HEK293 (cell line): ENCODE data around the gene PFDN5.

Experiments
- CTCF ChIA-PET: fragments of 350-600 bp; formaldehyde crosslinking; extraction: SDS; loops from one replicate; lab custom pipeline; 2021; ENCODE audit warnings: antibody characterized with exemption; lab: Yijun Ruan, JAX
- POLR2A ChIA-PET: fragments of 300-600 bp; formaldehyde crosslinking; extraction: SDS; loops from one replicate; lab custom pipeline; 2020; ENCODE audit warnings: antibody characterized with exemption, inconsistent platforms; lab: Yijun Ruan, JAX
- H3K27ac ChIP-seq: fragments of 200-500 bp; sonication (Bioruptor generic); 2 replicates; pipeline ENCODE4 v1.5.1; 2014; ENCODE audit warnings: low read depth, low read length, control low read depth, inconsistent platforms; ENCODE audit errors: extremely low read depth
- H3K36me3 ChIP-seq, 2 experiments: fragments of 200-500 bp in 1 of 2; sonication (Bioruptor generic) in 1 of 2; 1 replicate in 1 of 2; 2 replicates in 1 of 2; pipeline ENCODE4 v1.5.1; 2014 to 2017; ENCODE audit warnings: inconsistent platforms in 2 of 2, low read length in 2 of 2; ENCODE audit not compliant: control insufficient read depth in 2 of 2, insufficient read depth in 1 of 2
- H3K4me1 ChIP-seq: fragments of 200-500 bp; sonication (Bioruptor generic); 2 replicates; pipeline ENCODE4 v1.5.1; 2014; ENCODE audit warnings: mild to moderate bottlenecking, low read length, inconsistent platforms; ENCODE audit not compliant: control insufficient read depth, insufficient read depth
- H3K4me3 ChIP-seq: 2 replicates; pipeline ENCODE4 v1.5.1; 2011; ENCODE audit warnings: low read depth, mild to moderate bottlenecking, control low read depth, low read length, moderate library complexity
- H3K9me3 ChIP-seq: fragments of 200-500 bp; sonication (Bioruptor generic); 2 replicates; pipeline ENCODE4 v1.5.1; 2014; ENCODE audit warnings: low read depth, low read length, inconsistent platforms; ENCODE audit not compliant: control insufficient read depth, insufficient read depth
- BCL6B ChIP-seq: fragments of 450-650 bp; formaldehyde crosslinking; IDR thresholded peaks from 2 replicates; pipeline ENCODE4 v1.5.1; 2017; ENCODE audit warnings: missing biosample characterization, missing genetic modification characterization
- KLF1 ChIP-seq: fragments of 450-650 bp; formaldehyde crosslinking; IDR thresholded peaks from 2 replicates; pipeline ENCODE4 v1.5.1; 2016; ENCODE audit warnings: missing biosample characterization, missing genetic modification characterization
- KLF16 ChIP-seq: fragments of 450-650 bp; formaldehyde crosslinking; IDR thresholded peaks from 2 replicates; pipeline ENCODE4 v1.5.1; 2017; ENCODE audit warnings: missing biosample characterization, missing genetic modification characterization
- KLF9 ChIP-seq: fragments of 450-650 bp; formaldehyde crosslinking; IDR thresholded peaks from 2 replicates; pipeline ENCODE4 v1.5.1; 2016; ENCODE audit warnings: missing biosample characterization, missing genetic modification characterization, low read depth
- REPIN1 ChIP-seq: fragments of 450-650 bp; formaldehyde crosslinking; IDR thresholded peaks from 2 replicates; pipeline ENCODE4 v1.5.1; 2017; ENCODE audit warnings: missing biosample characterization, missing genetic modification characterization, low read depth
- YY1 ChIP-seq: fragments of 450-650 bp; formaldehyde crosslinking; IDR thresholded peaks from 2 replicates; pipeline ENCODE4 v1.5.1; 2018; ENCODE audit warnings: missing biosample characterization, missing genetic modification characterization
- ZBTB8A ChIP-seq: fragments of 450-650 bp; formaldehyde crosslinking; IDR thresholded peaks from 2 replicates; pipeline ENCODE4 v1.5.1; 2016; ENCODE audit warnings: missing biosample characterization, missing genetic modification characterization
- ZFP37 ChIP-seq: fragments of 450-650 bp; formaldehyde crosslinking; IDR thresholded peaks from 2 replicates; pipeline ENCODE4 v1.5.1; 2016; ENCODE audit warnings: missing biosample characterization, missing genetic modification characterization
- ZNF341 ChIP-seq: fragments of 450-650 bp; formaldehyde crosslinking; IDR thresholded peaks from 2 replicates; pipeline ENCODE4; 2016; ENCODE audit warnings: low read depth, missing biosample characterization, missing genetic modification characterization
- ZNF518A ChIP-seq: fragments of 450-650 bp; formaldehyde crosslinking; conservative IDR thresholded peaks from 2 replicates; pipeline ENCODE4 v1.5.1; 2016; ENCODE audit warnings: low read depth, missing biosample characterization, missing genetic modification characterization
- ZNF623 ChIP-seq: fragments of 450-650 bp; formaldehyde crosslinking; IDR thresholded peaks from 2 replicates; pipeline ENCODE4 v1.5.1; 2016; ENCODE audit warnings: missing biosample characterization, missing genetic modification characterization

Gene PFDN5

GRCh38 chr12:53267999-53268629, 27.2 kb upstream of the PFDN5 start, which contains the start of gene ESPL1 (continued):
- peak; percentile 15 for TF ChIP-seq ZNF518A (tag by site-specific recombination)
- TF ChIP-seq ZFP37 = peak; percentile 65; the same call in 1 of the 2 replicates
- TF ChIP-seq KLF16 (tag by site-specific recombination) = peak; percentile 56; the same call in 1 of the 2 replicates
- peak; percentile 40 for TF ChIP-seq ZBTB8A (tag by site-specific recombination)
- TF ChIP-seq, all 188 proteins: peak for 55

GRCh38 chr12:53268630-53269562, 26.4 kb upstream of the PFDN5 start:
- Histone ChIP-seq H3K27ac (peak overlapping the region; percentile 75; the same call in 1 of the 2 replicates), H3K36me3 (peaks cover 22 to 43% of the 10 kb centered on the region in 2 experiments; a peak in 2 of 3 replicates), H3K4me1 (peaks cover 5% of the 10 kb centered on the region; the same call in 1 of the 2 replicates), H3K4me3 (peak overlapping the region; percentile 74), H3K9me3 (no peaks in the 10 kb centered on the region)
- TF ChIP-seq ZNF341 (tag by site-specific recombination) (peak; percentile 60), BCL6B (peak; percentile 24; the same call in 1 of the 2 replicates), ZNF623 (tag by site-specific recombination) (no peak), REPIN1 (tag by site-specific recombination) (no peak)
- ChIA-PET POLR2A (interaction anchor here (0.6 to 3.8 kb wide), 18 partner anchors 10 to 619 kb away, joined by 3 to 22 read pairs (median 4); partner anchors contain the start of genes CSAD, KRT8, PFDN5 and SPRYD3), CTCF (interaction anchor here (0.5 to 6.7 kb wide), 15 partner anchors 9 to 259 kb away, joined by 3 to 144 read pairs (median 4); partner anchors contain the start of genes AAAS, ITGB7 and PFDN5)

- CTCF ChIA-PET = no interaction called here
- POLR2A ChIA-PET = no interaction called here
- Histone ChIP-seq H3K27ac (no peak overlapping the region), H3K4me3 (no peak overlapping the region), H3K36me3 (peaks cover 67 to 90% of the 10 kb centered on the region in 2 experiments), H3K4me1 (peaks cover 3% of the 10 kb centered on the region; the same call in 1 of the 2 replicates), H3K9me3 (no peaks in the 10 kb centered on the region)
- TF ChIP-seq KLF1 = peak; percentile 80
- TF ChIP-seq KLF9 (tag by site-specific recombination) = peak; percentile 70
- no peak for TF ChIP-seq YY1 (tag by site-specific recombination)
These were observed 20.9 kb upstream of the PFDN5 start for GRCh38 chr12:53274445-53274844.
